Stimulated activated CD8-positive, alpha-beta memory T cell treated with anti-CD3 and anti-CD28 coated beads, Interleukin-7, amount 100 ng/mL, for 1 hour (primary cell): ENCODE data around the gene GIT2.
"Not testable (repeated sequence)": the region's sequence is repeated elsewhere in the genome, so short reads cannot be mapped to it uniquely, and the experiment has no call there.

Experiments
- DNase-seq, 2 donors: peaks; one replicate each; pipeline ENCODE4 v3.0.0-alpha.2; 2020; ENCODE audit warnings: low read depth in 2 of 2

Gene GIT2, protein sequence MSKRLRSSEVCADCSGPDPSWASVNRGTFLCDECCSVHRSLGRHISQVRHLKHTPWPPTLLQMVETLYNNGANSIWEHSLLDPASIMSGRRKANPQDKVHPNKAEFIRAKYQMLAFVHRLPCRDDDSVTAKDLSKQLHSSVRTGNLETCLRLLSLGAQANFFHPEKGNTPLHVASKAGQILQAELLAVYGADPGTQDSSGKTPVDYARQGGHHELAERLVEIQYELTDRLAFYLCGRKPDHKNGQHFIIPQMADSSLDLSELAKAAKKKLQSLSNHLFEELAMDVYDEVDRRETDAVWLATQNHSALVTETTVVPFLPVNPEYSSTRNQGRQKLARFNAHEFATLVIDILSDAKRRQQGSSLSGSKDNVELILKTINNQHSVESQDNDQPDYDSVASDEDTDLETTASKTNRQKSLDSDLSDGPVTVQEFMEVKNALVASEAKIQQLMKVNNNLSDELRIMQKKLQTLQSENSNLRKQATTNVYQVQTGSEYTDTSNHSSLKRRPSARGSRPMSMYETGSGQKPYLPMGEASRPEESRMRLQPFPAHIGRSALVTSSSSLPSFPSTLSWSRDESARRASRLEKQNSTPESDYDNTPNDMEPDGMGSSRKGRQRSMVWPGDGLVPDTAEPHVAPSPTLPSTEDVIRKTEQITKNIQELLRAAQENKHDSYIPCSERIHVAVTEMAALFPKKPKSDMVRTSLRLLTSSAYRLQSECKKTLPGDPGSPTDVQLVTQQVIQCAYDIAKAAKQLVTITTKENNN

DNA sequence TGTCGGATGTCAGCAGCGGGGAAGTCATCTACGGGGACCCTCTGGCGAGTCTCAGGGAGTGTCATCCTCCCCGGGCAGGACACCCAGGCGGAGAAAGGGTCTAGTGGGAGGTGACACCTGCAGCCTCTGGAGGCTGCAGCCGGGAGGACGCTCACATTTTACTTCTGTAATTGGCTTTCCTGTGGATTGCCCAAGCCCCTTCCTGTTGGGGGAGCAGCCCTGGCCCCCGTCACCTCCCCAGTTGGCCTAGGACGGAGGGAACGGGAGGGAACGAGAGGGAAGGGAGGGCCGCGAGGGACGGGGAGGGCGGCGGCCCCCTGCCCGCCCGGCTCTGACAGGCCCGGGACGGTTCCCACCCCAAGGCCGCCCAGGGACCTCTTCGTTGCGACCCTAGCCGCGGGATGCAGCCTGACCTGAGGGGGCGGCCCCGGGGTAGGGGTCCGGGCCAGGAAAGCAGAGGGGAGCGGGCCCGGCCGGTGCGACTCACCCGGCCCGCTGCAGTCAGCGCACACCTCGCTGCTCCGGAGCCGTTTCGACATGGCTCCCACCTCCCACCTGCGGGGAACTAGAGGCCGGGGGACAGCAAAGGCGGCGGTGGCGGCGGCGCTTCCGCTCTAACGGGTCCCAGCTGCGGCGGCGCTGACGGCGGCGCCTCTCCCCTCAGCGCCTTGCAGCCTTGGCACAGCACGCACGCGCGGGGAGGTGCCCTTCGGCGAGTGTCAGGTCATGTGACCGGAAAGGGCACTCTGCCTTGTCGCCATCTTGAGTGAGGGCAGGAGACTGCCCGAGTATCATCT is at the start of gene GIT2:
Gene GIT2, minus strand, starts transcription at position 683 of the 797 bp plus-strand sequence. Its CDS starts 144 bp downstream, at position 539.
- peak; percentile 82 for DNase-seq

DNA sequence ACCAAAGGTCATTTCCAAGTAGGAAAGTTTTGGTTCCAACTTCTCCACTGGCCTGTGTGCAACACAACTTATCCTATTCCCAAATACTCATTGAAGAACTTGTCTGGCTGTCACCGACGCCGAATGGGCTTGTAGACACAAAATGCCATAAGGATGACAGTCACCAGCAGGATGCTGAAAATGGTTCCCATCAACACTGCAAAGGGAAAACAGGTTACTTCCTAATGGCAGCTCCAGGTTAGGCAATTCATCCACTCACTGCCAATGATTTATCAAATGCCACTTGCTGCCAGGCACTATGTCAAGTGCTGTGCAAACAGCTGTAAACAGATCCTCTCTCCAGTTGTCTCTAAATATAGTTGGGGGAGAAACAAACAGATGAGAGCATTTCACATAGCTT is 46.1 kb upstream of the GIT2 start:
- DNase-seq: no peak

GRCh38 chr12:110039085-110039807 is 43.1 kb upstream of the GIT2 start:
- no peak for DNase-seq

- no peak for DNase-seq
Observed at GRCh38 chr12:110038741-110039084, 42.5 kb upstream of the GIT2 start.

GRCh38 chr12:110037315-110037714 is 41.1 kb upstream of the GIT2 start:
- DNase-seq: no peak

- DNase-seq: no peak
Observed at GRCh38 chr12:110035534-110036104, 39.5 kb upstream of the GIT2 start.

DNA sequence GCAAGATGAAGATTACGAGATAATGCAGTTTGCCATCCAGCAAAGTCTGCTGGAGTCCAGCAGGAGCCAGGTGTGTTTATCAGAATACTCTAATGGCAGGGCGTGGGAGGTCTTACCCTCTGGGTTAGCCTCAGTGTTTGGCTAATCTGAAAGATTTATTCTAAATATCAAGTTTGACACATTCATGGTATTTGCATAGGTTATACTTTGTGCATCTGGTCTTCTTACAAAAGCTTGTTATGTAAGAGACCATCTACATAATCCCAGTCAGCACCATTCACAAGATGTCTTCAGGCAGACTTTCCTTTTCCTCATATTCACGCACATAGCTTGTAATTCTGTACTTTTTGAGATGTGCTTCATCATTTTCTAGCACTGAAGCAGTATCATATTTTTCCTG is 37.7 kb upstream of the GIT2 start:
- DNase-seq: no peak

GRCh38 chr12:110029290-110029815 is 33.2 kb upstream of the GIT2 start:
- DNase-seq: no peak

DNA sequence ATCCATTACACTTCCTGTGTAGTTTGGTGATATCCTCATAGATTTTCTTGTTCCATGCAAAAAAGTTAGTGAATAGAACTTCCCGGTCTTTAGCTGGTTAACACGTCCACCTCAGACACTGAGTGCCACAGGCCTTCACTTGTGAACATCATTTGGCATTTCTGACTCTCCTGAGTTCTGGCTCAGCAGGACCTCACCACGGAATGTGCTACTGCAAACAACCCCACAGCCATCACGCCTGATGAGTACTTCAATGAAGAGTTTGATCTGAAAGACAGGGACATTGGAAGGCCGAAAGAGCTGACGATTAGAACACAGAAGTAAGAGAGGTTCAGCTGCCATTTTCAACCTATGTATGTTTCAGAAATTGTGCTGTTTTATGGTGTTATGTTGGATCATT is 32.2 kb upstream of the GIT2 start:
- DNase-seq: no peak

DNA sequence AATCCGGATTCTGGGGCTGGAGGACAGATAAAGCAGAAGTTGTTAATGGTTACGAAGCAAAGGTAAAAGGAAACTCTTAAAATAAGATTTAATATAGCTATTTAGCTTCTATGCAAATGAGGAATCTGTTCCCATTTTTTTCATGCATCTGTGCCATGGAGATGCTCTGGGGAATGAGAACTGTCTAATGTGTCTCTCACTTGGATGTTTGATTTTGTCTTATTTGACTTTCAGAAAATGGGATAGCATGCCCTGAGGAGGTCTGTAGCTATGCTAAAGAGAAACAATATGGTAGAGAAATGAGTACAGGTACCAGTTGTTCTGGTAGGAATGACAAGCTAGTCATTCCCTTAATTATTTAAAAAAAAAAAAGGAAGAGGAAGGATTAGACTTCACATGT is 27.9 kb upstream of the GIT2 start:
- DNase-seq: no peak

DNA sequence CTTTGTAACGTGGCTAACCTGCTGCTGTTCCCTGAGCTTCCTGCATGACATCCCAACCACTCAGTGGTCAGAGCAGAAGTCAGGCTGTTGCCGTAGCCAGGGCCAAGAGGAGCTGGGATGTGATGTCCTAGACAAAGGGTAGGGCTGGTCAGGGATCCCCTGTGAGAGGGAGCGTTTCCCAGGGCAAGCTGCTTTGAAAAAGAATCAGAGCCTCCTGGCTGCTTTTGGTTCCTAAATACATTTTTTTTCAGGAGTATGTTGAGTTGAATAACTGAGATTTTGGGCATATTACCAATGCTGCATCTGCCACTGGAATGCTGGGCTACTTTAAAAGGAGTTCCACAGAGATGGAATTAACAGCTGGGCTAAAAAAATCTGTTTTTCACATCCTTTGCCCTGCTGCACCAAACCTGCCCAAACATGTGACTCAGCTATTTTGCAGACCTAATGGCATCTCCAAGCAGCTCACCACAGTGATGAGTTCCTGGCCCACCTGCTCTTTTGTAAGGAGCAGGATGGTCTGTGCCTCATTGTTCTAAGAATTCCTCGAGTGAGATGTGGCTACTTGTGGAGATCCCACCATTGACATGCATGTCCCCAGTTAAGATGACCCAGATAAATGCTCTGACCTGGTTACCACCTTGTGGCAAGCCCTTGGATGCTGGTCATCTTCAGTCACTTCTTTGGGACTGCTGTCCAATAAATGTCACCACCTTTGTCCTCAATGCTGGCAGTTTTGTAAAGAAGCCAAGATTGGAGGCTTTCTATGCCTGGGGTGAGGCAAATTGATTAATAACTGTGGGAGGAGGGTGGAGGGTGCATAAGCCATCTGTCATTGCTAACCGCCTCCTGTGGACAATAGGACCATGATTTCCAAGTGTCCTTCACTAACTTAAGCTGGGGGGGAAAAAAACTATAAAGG is 27.2 kb upstream of the GIT2 start:
- no peak for DNase-seq

- no peak for DNase-seq
Observed at GRCh38 chr12:110020956-110021355, 24.8 kb upstream of the GIT2 start.

DNA sequence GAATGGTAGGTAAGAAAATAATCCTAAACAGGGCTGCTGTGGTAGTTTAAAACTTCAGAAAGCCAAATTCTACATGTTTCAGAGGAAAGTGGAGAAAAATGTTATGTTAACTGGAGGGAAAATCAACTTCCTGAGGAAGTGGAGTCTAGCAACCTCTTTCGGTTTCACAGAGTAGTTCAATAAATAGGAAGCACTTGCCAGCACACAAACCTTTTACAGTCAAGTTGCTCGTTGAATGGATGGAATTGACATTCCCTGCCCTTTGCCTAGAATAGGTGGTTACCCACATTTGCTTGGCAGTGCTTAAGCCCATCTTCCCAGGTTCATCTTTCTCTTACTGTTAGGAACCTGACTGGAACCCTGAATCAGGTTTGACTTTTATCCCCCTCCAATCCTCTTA is 19.0 kb upstream of the GIT2 start:
- DNase-seq: no peak

DNA sequence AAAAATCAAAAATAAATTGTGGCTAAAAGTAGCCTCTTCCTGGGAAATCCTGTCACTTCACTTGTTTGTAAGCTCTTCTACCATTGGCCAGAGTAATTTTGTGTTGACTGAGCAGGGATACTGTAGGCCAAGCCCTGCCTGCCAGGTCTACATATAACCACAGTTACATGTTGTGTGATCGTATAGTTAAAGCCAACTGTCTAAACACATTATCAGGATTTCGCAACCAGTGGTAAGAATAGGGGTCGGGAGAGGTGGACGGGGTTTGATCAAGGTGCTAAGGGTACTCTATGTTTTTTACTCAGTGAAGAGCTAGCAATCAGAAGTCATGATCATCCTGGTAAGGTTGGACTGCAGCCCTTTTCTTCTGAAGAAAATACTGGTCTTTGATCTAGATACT is 16.5 kb upstream of the GIT2 start:
- DNase-seq: no peak

GRCh38 chr12:110012137-110012536 is 16.0 kb upstream of the GIT2 start:
- no peak for DNase-seq

DNA sequence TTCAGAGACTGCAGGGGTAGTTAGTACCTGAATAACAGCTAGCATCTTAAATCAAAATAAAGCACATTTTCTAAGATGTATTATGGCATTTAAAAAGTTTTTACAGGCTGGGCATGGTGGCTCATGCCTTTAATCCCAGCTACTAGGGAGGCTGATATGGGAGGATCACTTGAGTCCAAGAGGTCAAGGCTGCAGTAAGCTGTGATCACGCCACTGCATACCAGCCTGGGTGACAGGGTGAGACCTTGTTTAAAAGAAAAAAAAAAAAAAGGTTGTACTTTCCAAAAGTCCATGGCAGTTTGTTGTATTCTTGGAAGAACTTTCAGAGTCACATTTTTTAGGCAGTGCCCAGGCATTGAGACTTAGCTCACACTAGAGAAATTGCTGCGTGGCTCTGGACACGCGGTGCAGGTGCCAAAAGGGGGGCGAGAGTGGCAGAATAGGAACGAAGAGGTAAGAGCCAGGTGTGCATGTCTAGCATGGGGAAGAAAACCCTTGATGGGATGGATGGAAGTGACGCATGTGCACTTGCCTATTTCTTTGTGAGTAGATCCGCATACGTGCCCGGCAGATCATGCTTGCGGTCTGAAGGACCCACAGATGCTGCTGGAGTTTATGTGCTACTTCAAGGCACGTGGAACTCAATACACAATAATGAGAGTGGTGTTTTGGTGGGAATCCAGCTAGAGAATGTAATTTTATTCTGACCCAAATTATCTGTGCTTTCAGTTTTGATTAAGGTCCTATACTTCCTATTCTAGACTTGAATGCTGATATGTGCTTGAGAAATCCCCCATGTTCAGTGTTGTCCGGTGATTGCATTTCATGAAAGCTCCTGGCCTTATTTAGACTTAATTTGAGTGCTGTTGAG is 14.9 kb upstream of the GIT2 start:
- DNase-seq: no peak

- DNase-seq: not testable (repeated sequence)
Observed at GRCh38 chr12:110008681-110009398, 12.7 kb upstream of the GIT2 start.

DNA sequence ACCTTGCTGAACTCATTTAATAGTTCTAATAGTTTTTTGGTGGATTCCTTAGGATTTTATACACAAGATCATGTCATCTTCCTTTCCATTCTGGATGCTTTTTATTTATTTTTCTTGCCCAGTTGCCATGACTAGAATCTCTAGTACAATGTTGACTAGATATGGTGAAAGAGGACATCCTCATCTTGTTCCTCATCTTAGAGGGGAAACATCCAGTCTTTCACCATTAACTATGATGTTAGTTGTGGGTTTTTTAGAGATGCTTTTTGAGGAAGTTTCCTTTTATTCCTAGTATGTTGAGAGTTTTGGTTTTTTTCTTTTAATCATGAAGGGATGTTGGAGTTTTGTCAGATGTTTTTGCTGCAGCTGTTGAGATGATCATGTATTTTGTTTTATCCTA is 11.7 kb upstream of the GIT2 start:
- DNase-seq: no peak
